ENCODE measurements around the gene RIT2. TPM values are rescaled to one million over a fixed set of nuclear protein-coding genes. Genes with fewer than 3 reads are reported as not detected.

The RIT2 gene
- total and polyA plus RNA-seq, 2 of the 4 experiments (the other 2 are of a cell fraction) = not detected

GRCh38 chr18:43078478-43079092, 36.9 kb downstream of the RIT2 start:
- Histone ChIP-seq H2AFZ (replicated peaks; ENCODE audit: low read length, poor library complexity) (no peak overlapping the region), H3K27ac (ENCODE audit: insufficient read depth, low read length) (no peak overlapping the region), H4K91ac (ENCODE audit: insufficient read depth, low read depth, low read length) (no peak overlapping the region), H2BK120ac (ENCODE audit: low read depth, low read length) (no peak overlapping the region), H3K9ac (ENCODE audit: low read depth, low read length) (no peak overlapping the region), H3K36me3 (ENCODE audit: control insufficient read depth, insufficient read depth, low read length) (no peaks in the 10 kb centered on the region), H3K27me3 (ENCODE audit: control insufficient read depth, insufficient read depth, low read length) (no peaks in the 10 kb centered on the region), H4K8ac (ENCODE audit: low read depth in 2 of 2, low read length in 2 of 2) (no peak overlapping the region), H3K18ac (ENCODE audit: low read depth, low read length) (no peak overlapping the region), H4K20me1 (ENCODE audit: insufficient read depth, low read length) (no peaks in the 10 kb centered on the region), H2BK5ac (ENCODE audit: low read depth, low read length, poor library complexity, severe bottlenecking) (no peak overlapping the region), H3K79me1 (ENCODE audit: low read depth in 1 of 2, low read length in 2 of 2) (no peaks in the 10 kb centered on the region), H3K4me2 (ENCODE audit: low read depth, low read length) (no peak overlapping the region), H3K56ac (ENCODE audit: extremely low read depth, insufficient read depth, low read length) (no peak overlapping the region), H3K4me3 (ENCODE audit: insufficient read depth, low read depth, low read length) (no peak overlapping the region), H2BK15ac (ENCODE audit: low read depth, low read length) (no peak overlapping the region), H3K9me3 (ENCODE audit: control insufficient read depth, insufficient read depth, low read length) (peaks cover 2% of the 10 kb centered on the region; the same call in 1 of the 2 replicates), H3K23ac (ENCODE audit: low read depth, low read length) (no peak overlapping the region), H2BK20ac (ENCODE audit: low read depth, low read length) (no peak overlapping the region), H3K9me1 (ENCODE audit: insufficient read depth, low read length) (no peaks in the 10 kb centered on the region), H3K4me1 (ENCODE audit: control insufficient read depth, insufficient read depth, low read length) (no peaks in the 10 kb centered on the region), H4K5ac (ENCODE audit: low read depth, low read length) (no peak overlapping the region), H3K14ac (replicated peaks; ENCODE audit: low read depth, low read length) (no peak overlapping the region), H3K4ac (ENCODE audit: low read depth, low read length) (no peak overlapping the region), H2AK5ac (ENCODE audit: low read depth, low read length) (no peak overlapping the region), H2AK9ac (replicated peaks; ENCODE audit: low read depth, low read length, poor library complexity) (no peak overlapping the region)
- BruUV-seq (replicated peaks) = no TSS peak
- DNase-seq (no peak), ATAC-seq (ENCODE audit: low read depth) (no peak)
- intact Hi-C loops (cut with micrococcal nuclease) = no loop called here
- TF ChIP-seq USF2 (IDR thresholded peaks at IDR 0.05; ENCODE audit: low read depth, low read length) (no peak), SMC3 (IDR thresholded peaks at IDR 0.05; ENCODE audit: low read depth, low read length) (no peak), FOS (IDR thresholded peaks at IDR 0.05; ENCODE audit: low read depth, low read length) (no peak), CHD1 (IDR thresholded peaks at IDR 0.05; ENCODE audit: low read depth, low read length) (no peak), CEBPB (IDR thresholded peaks at IDR 0.05; ENCODE audit: low read depth, low read length) (no peak), BHLHE40 (IDR thresholded peaks at IDR 0.05; ENCODE audit: low read depth, low read length) (no peak), MAZ (IDR thresholded peaks at IDR 0.05; ENCODE audit: borderline replicate concordance, low read depth, low read length) (no peak), RAD21 (IDR thresholded peaks at IDR 0.05; ENCODE audit: low read length) (no peak), POLR2A (IDR thresholded peaks at IDR 0.05; ENCODE audit: low read depth, low read length) (no peak), MXI1 (IDR thresholded peaks at IDR 0.05; ENCODE audit: borderline replicate concordance, low read depth, low read length) (no peak), CTCF (conservative IDR thresholded peaks at IDR 0.05; ENCODE audit: low read depth, low read length) (no peak), ELK1 (IDR thresholded peaks at IDR 0.05; ENCODE audit: borderline replicate concordance, low read depth, low read length) (no peak), RFX5 (IDR thresholded peaks at IDR 0.05; ENCODE audit: low read depth, low read length) (no peak), RCOR1 (IDR thresholded peaks at IDR 0.05; ENCODE audit: insufficient replicate concordance, low read length) (no peak), MAFK (IDR thresholded peaks at IDR 0.05; ENCODE audit: low read depth, low read length) (no peak), NFE2L2 (IDR thresholded peaks at IDR 0.05; ENCODE audit: low read depth, low read length) (no peak)
- WGBS, 2 experiments (ENCODE audit: extremely low coverage in 2 of 2, insufficient read length in 1 of 2) = no CpG with 5 or more reads among the region's 7 CpGs
- dilution Hi-C loops (cut with HindIII; ENCODE audit: low sequenced_read_pairs, unreplicated experiment) = no loop called here
- POLR2A ChIA-PET (ENCODE audit: unreplicated experiment) = no interaction called here
- CTCF ChIA-PET = no interaction called here
- in situ Hi-C loops (cut with MboI; ENCODE audit: low sequenced_read_pairs) = no loop called here
